HCT116 (cell line): ENCODE measurements around the gene PTPN13. TPM values are rescaled to one million over a fixed set of nuclear protein-coding genes. Genes with fewer than 3 reads are reported as not detected.

ENCODE experiments used
- ATAC-seq: fragments of 200-7000 bp; cut with Tn5 transposase; 2 replicates; pipeline ENCODE4 v1.9.1; 2020; ENCODE audit warnings: mild to moderate bottlenecking, moderate library complexity
- BruUV-seq: library from RNA; stranded (reverse); fragments of 400-500 nt; replicated peaks from 2 replicates; lab custom pipeline; 2021; lab: Mats Ljungman, UMichigan
- CTCF ChIA-PET: fragments of 300-600 bp; sonication (Branson Sonifier 250); formaldehyde crosslinking; loops from one replicate; lab custom pipeline; 2021; ENCODE audit warnings: antibody characterized with exemption; lab: Charles Lee
- POLR2A ChIA-PET: fragments of 300-600, 350-600 bp; sonication (Branson Sonifier 250); formaldehyde crosslinking; loops from one replicate; lab custom pipeline; 2021; ENCODE audit warnings: antibody characterized with exemption; lab: Charles Lee
- RAD21 ChIA-PET, 2 experiments: fragments of 300-600 bp; sonication (Branson Sonifier 250); formaldehyde crosslinking; loops; one replicate each; lab custom pipeline; 2023; ENCODE audit warnings: low total read pairs in 2 of 2; ENCODE audit not compliant: uncharacterized antibody in 2 of 2, unreplicated experiment in 2 of 2, low non-redundant PET in 1 of 2; lab: Charles Lee
- DNase-seq: peaks from one replicate; pipeline ENCODE4 v3.0.0-alpha.2; 2010; ENCODE audit warnings: low read depth, low spot score
- H2AFZ ChIP-seq: fragments of 200-600 bp; shearing (Covaris generic), sonication (generic); 2 replicates; pipeline ENCODE4 v1.6.1; 2017; ENCODE audit warnings: low read depth, mixed run types, mixed read lengths, antibody characterized with exemption, low read length; ENCODE audit not compliant: poor library complexity, severe bottlenecking
- H3K27ac ChIP-seq: 2 replicates; pipeline ENCODE4 v1.5.1; 2012; ENCODE audit warnings: low read depth, low read length
- H3K27me3 ChIP-seq: fragments of 200-600 bp; sonication (generic); 2 replicates; pipeline ENCODE4 v1.6.1; 2016; ENCODE audit warnings: mixed run types, low read length, mixed read lengths; ENCODE audit not compliant: insufficient read depth
- H3K36me3 ChIP-seq, 2 experiments: fragments of 200-500 bp in 1 of 2; fragments of 200-600 bp in 1 of 2; sonication (Bioruptor generic) in 1 of 2; sonication (generic) in 1 of 2; 2 replicates each; pipeline versions ENCODE4 v1.5.1 to v1.6.1; 2014 to 2016; ENCODE audit warnings: low read length in 2 of 2, inconsistent platforms in 1 of 2, mixed read lengths in 1 of 2, mixed run types in 1 of 2; ENCODE audit not compliant: insufficient read depth in 2 of 2, control insufficient read depth in 1 of 2
- H3K4me1 ChIP-seq, 2 experiments: fragments of 200-600 bp in 1 of 2; sonication (generic) in 1 of 2; 2 replicates each; pipeline versions ENCODE4 v1.5.1 to v1.6.1; 2012 to 2017; ENCODE audit warnings: low read length in 2 of 2, inconsistent platforms in 1 of 2, mild to moderate bottlenecking in 1 of 2, mixed read lengths in 1 of 2, mixed run types in 1 of 2, moderate library complexity in 1 of 2; ENCODE audit not compliant: insufficient read depth in 2 of 2, control insufficient read depth in 1 of 2
- H3K4me2 ChIP-seq: fragments of 200-600 bp; sonication (generic); 2 replicates; pipeline ENCODE4 v1.6.1; 2017; ENCODE audit warnings: mixed run types, low read length, mixed read lengths
- H3K4me3 ChIP-seq, 2 experiments: fragments of 200-600 bp in 1 of 2; sonication (generic) in 1 of 2; replicated peaks in 1 of 2; 2 replicates each; pipeline ENCODE4 v1.5.1; 2011 to 2016; ENCODE audit warnings: low read length in 2 of 2, control low read depth in 1 of 2, low read depth in 1 of 2, mild to moderate bottlenecking in 1 of 2, mixed read lengths in 1 of 2, mixed run types in 1 of 2
- H3K79me2 ChIP-seq: fragments of 200-600 bp; sonication (generic); 2 replicates; pipeline ENCODE4 v1.6.1; 2017; ENCODE audit warnings: mild to moderate bottlenecking, mixed run types, low read length, moderate library complexity, mixed read lengths; ENCODE audit not compliant: insufficient read depth
- H3K9ac ChIP-seq: fragments of 200-600 bp; sonication (generic); 2 replicates; pipeline ENCODE4 v1.6.1; 2016; ENCODE audit warnings: low read length, mixed read lengths
- H3K9me2 ChIP-seq: fragments of 200-600 bp; sonication (generic), shearing (Covaris generic); 2 replicates; pipeline ENCODE4 v1.6.1; 2017; ENCODE audit warnings: mixed run types, mild to moderate bottlenecking, moderate library complexity; ENCODE audit not compliant: insufficient read depth
- H3K9me3 ChIP-seq, 2 experiments: fragments of 200-500 bp in 1 of 2; fragments of 200-600 bp in 1 of 2; sonication (Bioruptor generic) in 1 of 2; sonication (generic) in 1 of 2; 2 replicates each; pipeline ENCODE4 v1.6.1; 2014 to 2017; ENCODE audit warnings: low read length in 2 of 2, mixed read lengths in 2 of 2, inconsistent platforms in 1 of 2, low read depth in 1 of 2, mild to moderate bottlenecking in 1 of 2, mixed run types in 1 of 2, moderate library complexity in 1 of 2; ENCODE audit not compliant: control insufficient read depth in 1 of 2, insufficient read depth in 1 of 2
- H4K20me1 ChIP-seq: fragments of 200-600 bp; sonication (generic), shearing (Covaris generic); 2 replicates; pipeline ENCODE4 v1.6.1; 2017; ENCODE audit warnings: mixed run types, mild to moderate bottlenecking, moderate library complexity; ENCODE audit not compliant: insufficient read depth
- CBX3 ChIP-seq: IDR thresholded peaks from 2 replicates; pipeline ENCODE4 v1.6.1; 2012; ENCODE audit warnings: low read depth
- CEBPB ChIP-seq: IDR thresholded peaks from 2 replicates; pipeline ENCODE4 v1.6.1; 2012; ENCODE audit warnings: low read depth
- EGR1 ChIP-seq: IDR thresholded peaks from 2 replicates; pipeline ENCODE4 v1.6.1; 2012; ENCODE audit warnings: low read depth
- EZH2 ChIP-seq: fragments of 200-600 bp; sonication (generic); IDR thresholded peaks from 2 replicates; pipeline ENCODE4 v1.6.1; 2017; ENCODE audit warnings: antibody characterized with exemption, mixed run types
- EZH2phosphoT487 ChIP-seq: fragments of 200-600 bp; IDR thresholded peaks from 2 replicates; pipeline ENCODE4 v1.6.1; 2018; ENCODE audit warnings: antibody characterized with exemption, borderline replicate concordance
- JUND ChIP-seq: IDR thresholded peaks from 2 replicates; pipeline ENCODE4 v1.6.1; 2012
- POLR2A ChIP-seq: IDR thresholded peaks from 2 replicates; pipeline ENCODE4 v1.7.0; 2011; ENCODE audit warnings: borderline replicate concordance; ENCODE audit not compliant: insufficient read depth, insufficient read length; ENCODE audit errors: extremely low read depth
- RAD21 ChIP-seq: IDR thresholded peaks from 2 replicates; pipeline ENCODE4 v1.6.1; 2012; ENCODE audit warnings: low read depth, mild to moderate bottlenecking
- SP1 ChIP-seq: IDR thresholded peaks from 2 replicates; pipeline ENCODE4 v1.6.1; 2012; ENCODE audit warnings: low read depth
- SRF ChIP-seq: IDR thresholded peaks from 2 replicates; pipeline ENCODE4 v1.6.1; 2012; ENCODE audit warnings: low read depth
- ZBTB33 ChIP-seq: IDR thresholded peaks from 2 replicates; pipeline ENCODE4 v1.6.1; 2011; ENCODE audit warnings: mild to moderate bottlenecking, low read length, moderate library complexity; ENCODE audit not compliant: insufficient replicate concordance; ENCODE audit errors: extremely low read depth
- ZFX ChIP-seq: fragments of 450-650 bp; IDR thresholded peaks from 2 replicates; pipeline ENCODE4 v1.6.1; 2017
- ZNF274 ChIP-seq: fragments of 200-500 bp; sonication (Bioruptor generic); IDR thresholded peaks from 2 replicates; pipeline ENCODE4 v1.6.1; 2014; ENCODE audit warnings: mild to moderate bottlenecking, low read depth, low read length, inconsistent platforms
- intact Hi-C: fragments of 100-400 bp; cut with micrococcal nuclease; formaldehyde crosslinking; loops from 2 replicates; pipeline ENCODE4 v1.10.0; 2022
- total RNA-seq: library from RNA; stranded (reverse); gene quantifications from one replicate; pipeline ENCODE4 v1.2.1, GENCODE V29; 2021; ENCODE audit not compliant: unreplicated experiment
- TF ChIP-seq, protein P1 (sequence below): IDR thresholded peaks from 2 replicates; pipeline ENCODE4 v1.6.1; 2012; ENCODE audit warnings: low read depth

Gene PTPN13
- total RNA-seq, 1 experiment from 2014 or later = 14.6 TPM

- DNase-seq = no peak
- no peak overlapping the region for H3K4me2 ChIP-seq
- no peak overlapping the region for H3K27ac ChIP-seq
- intact Hi-C loops = no loop called here
- RAD21 ChIA-PET = no interaction called here
- no peaks in the 10 kb centered on the region for H3K9me3 ChIP-seq
- CTCF ChIA-PET = no interaction called here
- H3K9ac ChIP-seq = no peak overlapping the region
- H3K79me2 ChIP-seq = peaks cover 12% of the 10 kb centered on the region; the same call in 1 of the 2 replicates
- TF ChIP-seq ZNF274 (no peak), ZBTB33 (no peak), JUND (no peak), EZH2phosphoT487 (no peak), CBX3 (no peak), RAD21 (no peak), SRF (no peak), EGR1 (no peak), CEBPB (no peak), ZFX (no peak), EZH2 (no peak), POLR2A (no peak), SP1 (no peak)
- TF ChIP-seq, protein P1, sequence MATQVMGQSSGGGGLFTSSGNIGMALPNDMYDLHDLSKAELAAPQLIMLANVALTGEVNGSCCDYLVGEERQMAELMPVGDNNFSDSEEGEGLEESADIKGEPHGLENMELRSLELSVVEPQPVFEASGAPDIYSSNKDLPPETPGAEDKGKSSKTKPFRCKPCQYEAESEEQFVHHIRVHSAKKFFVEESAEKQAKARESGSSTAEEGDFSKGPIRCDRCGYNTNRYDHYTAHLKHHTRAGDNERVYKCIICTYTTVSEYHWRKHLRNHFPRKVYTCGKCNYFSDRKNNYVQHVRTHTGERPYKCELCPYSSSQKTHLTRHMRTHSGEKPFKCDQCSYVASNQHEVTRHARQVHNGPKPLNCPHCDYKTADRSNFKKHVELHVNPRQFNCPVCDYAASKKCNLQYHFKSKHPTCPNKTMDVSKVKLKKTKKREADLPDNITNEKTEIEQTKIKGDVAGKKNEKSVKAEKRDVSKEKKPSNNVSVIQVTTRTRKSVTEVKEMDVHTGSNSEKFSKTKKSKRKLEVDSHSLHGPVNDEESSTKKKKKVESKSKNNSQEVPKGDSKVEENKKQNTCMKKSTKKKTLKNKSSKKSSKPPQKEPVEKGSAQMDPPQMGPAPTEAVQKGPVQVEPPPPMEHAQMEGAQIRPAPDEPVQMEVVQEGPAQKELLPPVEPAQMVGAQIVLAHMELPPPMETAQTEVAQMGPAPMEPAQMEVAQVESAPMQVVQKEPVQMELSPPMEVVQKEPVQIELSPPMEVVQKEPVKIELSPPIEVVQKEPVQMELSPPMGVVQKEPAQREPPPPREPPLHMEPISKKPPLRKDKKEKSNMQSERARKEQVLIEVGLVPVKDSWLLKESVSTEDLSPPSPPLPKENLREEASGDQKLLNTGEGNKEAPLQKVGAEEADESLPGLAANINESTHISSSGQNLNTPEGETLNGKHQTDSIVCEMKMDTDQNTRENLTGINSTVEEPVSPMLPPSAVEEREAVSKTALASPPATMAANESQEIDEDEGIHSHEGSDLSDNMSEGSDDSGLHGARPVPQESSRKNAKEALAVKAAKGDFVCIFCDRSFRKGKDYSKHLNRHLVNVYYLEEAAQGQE = no peak
- TF ChIP-seq, all 23 proteins: peak for 0
- no TSS peak for BruUV-seq
- Histone ChIP-seq H3K4me1 (peaks cover 3% of the 10 kb centered on the region in 2 experiments; a peak in 2 of 4 replicates), H3K9me2 (no peaks in the 10 kb centered on the region), H4K20me1 (no peaks in the 10 kb centered on the region), H3K27me3 (no peaks in the 10 kb centered on the region), H3K4me3 (no peak overlapping the region), H2AFZ (no peak overlapping the region), H3K36me3 (no peaks in the 10 kb centered on the region)
- POLR2A ChIA-PET = no interaction called here
- no peak for ATAC-seq
These were observed 6.0 kb downstream of the PTPN13 start for GRCh38 chr4:86600007-86600653.
